Tibial nerve (tissue), 3 donors: ENCODE results near the gene ARL2.

Experiments used
- CTCF ChIP-seq, 5 experiments: fragments of 200-600 bp in 3 of 5; fragments of 450-650 bp in 2 of 5; sonication (generic) in 3 of 5; IDR thresholded peaks; one replicate each; pipeline ENCODE4 v1.5.1; 2016 to 2019; ENCODE audit warnings: antibody characterized with exemption in 5 of 5, mild to moderate bottlenecking in 3 of 5, moderate library complexity in 2 of 5
- POLR2A ChIP-seq, 2 donors: fragments of 450-650 bp; IDR thresholded peaks; one replicate each; pipeline ENCODE4 v1.6.1; 2017; ENCODE audit warnings: antibody characterized with exemption in 2 of 2, mild to moderate bottlenecking in 2 of 2, moderate library complexity in 2 of 2

GRCh38 chr11:65058419-65059054, 44.6 kb downstream of the ARL2 start, which contains the start of gene NAALADL1:
- TF ChIP-seq CTCF (IDR thresholded peaks at IDR 0.05) (no peak), POLR2A (IDR thresholded peaks at IDR 0.05) (no peak)
